Stimulated activated CD4-positive, alpha-beta T cell treated with anti-CD3 and anti-CD28 coated beads, TNF-alpha, amount 100 ng/mL, for 48 hours (primary cell): ENCODE data around the gene TMEM209.
"Not testable (repeated sequence)": the region's sequence is repeated elsewhere in the genome, so short reads cannot be mapped to it uniquely, and the experiment has no call there.

ENCODE experiments used
- DNase-seq, 3 donors: peaks; one replicate each; pipeline ENCODE4 v3.0.0-alpha.2; 2020; ENCODE audit warnings: low read depth in 3 of 3

Gene TMEM209

GRCh38 chr7:130127404-130127803, 77.8 kb downstream of the TMEM209 start:
- no peak for DNase-seq

- not testable (repeated sequence) for DNase-seq
Measured at GRCh38 chr7:130126840-130127239, 78.4 kb downstream of the TMEM209 start.

GRCh38 chr7:130124711-130125110, 80.5 kb downstream of the TMEM209 start:
- no peak for DNase-seq

- no peak for DNase-seq
Measured at GRCh38 chr7:130123501-130123900, 81.7 kb downstream of the TMEM209 start.

GRCh38 chr7:130118801-130119200, 86.4 kb downstream of the TMEM209 start:
- no peak for DNase-seq

GRCh38 chr7:130118294-130118693, 86.9 kb downstream of the TMEM209 start:
- no peak for DNase-seq

GRCh38 chr7:130114776-130115175, 90.4 kb downstream of the TMEM209 start:
- DNase-seq = no peak
